ENCODE results near the gene PPP2R3A. TPM values are rescaled to one million over a fixed set of nuclear protein-coding genes. Genes with fewer than 3 reads are reported as not detected.
A peak's percentile ranks its signal among the peaks of the same experiment; 100 is the strongest.
"Not testable (repeated sequence)": the region's sequence is repeated elsewhere in the genome, so short reads cannot be mapped to it uniquely, and the experiment has no call there.

PPP2R3A gene
- total RNA-seq, 1 experiment from 2014 or later: 16.5 TPM

GRCh38 chr3:136075811-136076210 lies 110.3 kb downstream of the PPP2R3A start:
- no peak overlapping the region for H3K4me3 ChIP-seq
- DNase-seq: no peak
- no peak overlapping the region for H3K27ac ChIP-seq
- no peaks in the 10 kb centered on the region for H3K9me3 ChIP-seq (replicated peaks)
- H3K4me1 ChIP-seq: peaks cover 11% of the 10 kb centered on the region
- no peaks in the 10 kb centered on the region for H3K36me3 ChIP-seq
- H3K27me3 ChIP-seq: no peaks in the 10 kb centered on the region; the same call in 1 of the 2 replicates

- Histone ChIP-seq H3K36me3 (peaks cover 2% of the 10 kb centered on the region), H3K9me3 (replicated peaks) (no peaks in the 10 kb centered on the region), H3K27ac (no peak overlapping the region), H3K4me3 (no peak overlapping the region), H3K4me1 (no peaks in the 10 kb centered on the region), H3K27me3 (no peaks in the 10 kb centered on the region; the same call in 1 of the 2 replicates)
- peak in 1 of 2 experiments; percentile 54 for DNase-seq
Observed at GRCh38 chr3:136078421-136079364, 113.2 kb downstream of the PPP2R3A start.

GRCh38 chr3:136083641-136084382 lies 118.3 kb downstream of the PPP2R3A start:
- H3K4me1 ChIP-seq; H3K4me3 ChIP-seq; DNase-seq; H3K27ac ChIP-seq; H3K9me3 ChIP-seq (replicated peaks); H3K27me3 ChIP-seq: not testable (repeated sequence)
- H3K36me3 ChIP-seq: peaks cover 12% of the 10 kb centered on the region

GRCh38 chr3:136085067-136085466 lies 119.5 kb downstream of the PPP2R3A start:
- not testable (repeated sequence) for H3K27ac ChIP-seq; H3K9me3 ChIP-seq (replicated peaks); H3K27me3 ChIP-seq; DNase-seq; H3K4me3 ChIP-seq; H3K4me1 ChIP-seq
- peaks cover 12% of the 10 kb centered on the region for H3K36me3 ChIP-seq

GRCh38 chr3:136093771-136094170 lies 128.2 kb downstream of the PPP2R3A start:
- Histone ChIP-seq H3K27me3 (no peaks in the 10 kb centered on the region), H3K27ac (no peak overlapping the region), H3K36me3 (peaks cover 6% of the 10 kb centered on the region), H3K9me3 (replicated peaks) (no peaks in the 10 kb centered on the region), H3K4me3 (no peak overlapping the region), H3K4me1 (peaks cover 13% of the 10 kb centered on the region; the same call in 1 of the 2 replicates)
- DNase-seq: no peak

GRCh38 chr3:136105044-136105443 lies 139.5 kb downstream of the PPP2R3A start:
- Histone ChIP-seq H3K27me3 (no peaks in the 10 kb centered on the region), H3K36me3 (peaks cover 9% of the 10 kb centered on the region), H3K9me3 (replicated peaks) (no peaks in the 10 kb centered on the region), H3K27ac (no peak overlapping the region), H3K4me3 (no peak overlapping the region), H3K4me1 (no peaks in the 10 kb centered on the region)
- no peak for DNase-seq

GRCh38 chr3:136106101-136106500 lies 140.6 kb downstream of the PPP2R3A start:
- no peaks in the 10 kb centered on the region for H3K4me1 ChIP-seq
- no peaks in the 10 kb centered on the region for H3K9me3 ChIP-seq (replicated peaks)
- no peak for DNase-seq
- no peak overlapping the region for H3K4me3 ChIP-seq
- H3K36me3 ChIP-seq: peaks cover 9% of the 10 kb centered on the region
- no peaks in the 10 kb centered on the region for H3K27me3 ChIP-seq
- no peak overlapping the region for H3K27ac ChIP-seq

- no peak for DNase-seq
Observed at GRCh38 chr3:136109499-136109898, 144.0 kb downstream of the PPP2R3A start.

GRCh38 chr3:136110481-136110880 lies 145.0 kb downstream of the PPP2R3A start:
- Histone ChIP-seq H3K27ac (no peak overlapping the region), H3K9me3 (replicated peaks) (no peaks in the 10 kb centered on the region; the same call in 1 of the 2 replicates)
- no peak for DNase-seq

More at GRCh38 chr3:136109499-136109898, 144.0 kb downstream of the PPP2R3A start:
- H3K4me3 ChIP-seq: no peak overlapping the region
- H3K9me3 ChIP-seq (replicated peaks): no peaks in the 10 kb centered on the region; the same call in 1 of the 2 replicates
- H3K27me3 ChIP-seq: no peaks in the 10 kb centered on the region
- no peaks in the 10 kb centered on the region for H3K4me1 ChIP-seq
- H3K36me3 ChIP-seq: peaks cover 7% of the 10 kb centered on the region
- H3K27ac ChIP-seq: no peak overlapping the region

GRCh38 chr3:136114421-136114820 lies 148.9 kb downstream of the PPP2R3A start:
- no peaks in the 10 kb centered on the region for H3K4me1 ChIP-seq
- H3K36me3 ChIP-seq: peaks cover 3% of the 10 kb centered on the region
- peaks cover 7% of the 10 kb centered on the region; the same call in 1 of the 2 replicates for H3K9me3 ChIP-seq (replicated peaks)
- DNase-seq: no peak
- no peaks in the 10 kb centered on the region for H3K27me3 ChIP-seq
- no peak overlapping the region for H3K27ac ChIP-seq
- H3K4me3 ChIP-seq: no peak overlapping the region

More at GRCh38 chr3:136110481-136110880, 145.0 kb downstream of the PPP2R3A start:
- Histone ChIP-seq H3K4me1 (no peaks in the 10 kb centered on the region), H3K4me3 (no peak overlapping the region), H3K36me3 (peaks cover 7% of the 10 kb centered on the region), H3K27me3 (no peaks in the 10 kb centered on the region)

GRCh38 chr3:136119332-136119731 lies 153.8 kb downstream of the PPP2R3A start:
- H3K27me3 ChIP-seq; H3K4me3 ChIP-seq; H3K36me3 ChIP-seq; H3K9me3 ChIP-seq (replicated peaks); DNase-seq; H3K27ac ChIP-seq; H3K4me1 ChIP-seq: not testable (repeated sequence)

- not testable (repeated sequence) for H3K9me3 ChIP-seq (replicated peaks); H3K36me3 ChIP-seq; H3K4me3 ChIP-seq; H3K4me1 ChIP-seq; DNase-seq; H3K27ac ChIP-seq; H3K27me3 ChIP-seq
Observed at GRCh38 chr3:136119783-136120182, 154.3 kb downstream of the PPP2R3A start.

- Histone ChIP-seq H3K27me3 (no peaks in the 10 kb centered on the region), H3K27ac (no peak overlapping the region), H3K9me3 (replicated peaks) (0 out of 2 replicates have a peak, but pooled peaks cover 7% of the 10 kb centered on the region), H3K4me1 (peaks cover 8% of the 10 kb centered on the region), H3K36me3 (peaks cover 5% of the 10 kb centered on the region; the same call in 1 of the 2 replicates), H3K4me3 (no peak overlapping the region)
- peak; percentile 23 to 59 for DNase-seq
Observed at GRCh38 chr3:136120373-136121348, 155.1 kb downstream of the PPP2R3A start.

GRCh38 chr3:136122006-136122405 lies 156.5 kb downstream of the PPP2R3A start:
- DNase-seq: no peak
- no peak overlapping the region for H3K27ac ChIP-seq

More at GRCh38 chr3:136122006-136122405, 156.5 kb downstream of the PPP2R3A start:
- H3K4me1 ChIP-seq: peaks cover 8% of the 10 kb centered on the region
- H3K9me3 ChIP-seq (replicated peaks): no peaks in the 10 kb centered on the region
- no peaks in the 10 kb centered on the region for H3K27me3 ChIP-seq
- H3K4me3 ChIP-seq: no peak overlapping the region
- peaks cover 6% of the 10 kb centered on the region; the same call in 1 of the 2 replicates for H3K36me3 ChIP-seq

Measured in SJCRH30 (cell line).